Osteoblast (primary cell): ENCODE results near the gene KRTAP4-6. TPM values are rescaled to one million over a fixed set of nuclear protein-coding genes. Genes with fewer than 3 reads are reported as not detected.

ENCODE experiments used
- DNase-seq: peaks from one replicate; pipeline ENCODE4 v3.0.0; 2011; ENCODE audit warnings: low spot score, mixed read lengths; ENCODE audit not compliant: insufficient read length; ENCODE audit errors: missing footprints
- H2AFZ ChIP-seq: 2 replicates; pipeline ENCODE4 v1.6.0; 2011; ENCODE audit warnings: mild to moderate bottlenecking, low read length
- H3K27ac ChIP-seq: 2 replicates; pipeline ENCODE4 v1.5.1; 2011; ENCODE audit warnings: mild to moderate bottlenecking, low read depth, low read length, moderate library complexity
- H3K27me3 ChIP-seq: 2 replicates; pipeline ENCODE4 v1.6.0; 2012; ENCODE audit warnings: mild to moderate bottlenecking, control low read depth, inconsistent platforms, low read length, moderate library complexity; ENCODE audit not compliant: insufficient read depth
- H3K36me3 ChIP-seq: 2 replicates; pipeline ENCODE4 v1.5.1; 2011; ENCODE audit warnings: mild to moderate bottlenecking, low read length, control low read depth, moderate library complexity; ENCODE audit not compliant: insufficient read depth
- H3K4me1 ChIP-seq: 2 replicates; pipeline ENCODE4 v1.5.1; 2011; ENCODE audit warnings: mild to moderate bottlenecking, low read length, control low read depth, moderate library complexity; ENCODE audit not compliant: insufficient read depth
- H3K4me2 ChIP-seq: 2 replicates; pipeline ENCODE4 v1.6.0; 2011; ENCODE audit warnings: mild to moderate bottlenecking, low read length; ENCODE audit not compliant: insufficient read depth
- H3K4me3 ChIP-seq: fragments of 200-600 bp; sonication (generic); 3 replicates; pipeline ENCODE4 v1.5.1; 2012; ENCODE audit warnings: mild to moderate bottlenecking, low read length, inconsistent platforms; ENCODE audit not compliant: insufficient read depth
- H3K79me2 ChIP-seq: 2 replicates; pipeline ENCODE4 v1.6.0; 2012; ENCODE audit warnings: mild to moderate bottlenecking, low read length, control low read depth, inconsistent platforms; ENCODE audit not compliant: insufficient read depth
- H3K9me3 ChIP-seq: 2 replicates; pipeline ENCODE4 v1.5.1; 2011; ENCODE audit warnings: low read depth, low read length, control low read depth
- H4K20me1 ChIP-seq: 2 replicates; pipeline ENCODE4 v1.6.0; 2012; ENCODE audit warnings: mild to moderate bottlenecking, low read length, control low read depth; ENCODE audit not compliant: insufficient read depth
- CTCF ChIP-seq: IDR thresholded peaks from 2 replicates; pipeline ENCODE4 v1.5.1; 2011; ENCODE audit warnings: mild to moderate bottlenecking, low read depth, low read length, moderate library complexity; ENCODE audit errors: extremely low read depth
- total RNA-seq: library from RNA; depleted of rRNA; stranded (reverse); fragments of >200 nt; gene quantifications from 2 replicates; pipeline ENCODE4 v1.2.3, GENCODE V29; 2012

Gene KRTAP4-6
- total RNA-seq, 1 donor, result not detected

- H2AFZ ChIP-seq, result no peak within 1 kb of the TSS
Observed at GRCh38 chr17:41184480-41184961, 44.2 kb upstream of the KRTAP4-6 start, which contains the start of gene KRTAP4-1. Gene KRTAP4-1 (minus strand): TSS chr17:41184911. CDS start chr17:41184854, 57 bp downstream.

GRCh38 chr17:41178843-41179616, 38.7 kb upstream of the KRTAP4-6 start:
- H3K27ac ChIP-seq, result peak overlapping the region; percentile 90
- no peak overlapping the region for H3K4me3 ChIP-seq
- H2AFZ ChIP-seq, result peak overlapping the region; percentile 33
- no peaks in the 10 kb centered on the region for H3K36me3 ChIP-seq
- H4K20me1 ChIP-seq, result no peaks in the 10 kb centered on the region
- peak overlapping the region; percentile 14 for H3K4me2 ChIP-seq
- peaks cover 18% of the 10 kb centered on the region for H3K4me1 ChIP-seq
- no peaks in the 10 kb centered on the region for H3K9me3 ChIP-seq
- H3K79me2 ChIP-seq, result no peaks in the 10 kb centered on the region
- no peak for TF ChIP-seq CTCF
- H3K27me3 ChIP-seq, result no peaks in the 10 kb centered on the region
- peak; percentile 79 for DNase-seq

More at GRCh38 chr17:41184480-41184961, 44.2 kb upstream of the KRTAP4-6 start, which contains the start of gene KRTAP4-1:
- Histone ChIP-seq H3K4me3 (no peak within 1 kb of the TSS), H4K20me1 (no peaks in the 10 kb centered on the region), H3K4me2 (no peak within 1 kb of the TSS), H3K4me1 (peaks cover 3% of the 10 kb centered on the region), H3K27me3 (no peaks in the 10 kb centered on the region), H3K9me3 (no peaks in the 10 kb centered on the region), H3K36me3 (no peaks in the 10 kb centered on the region), H3K79me2 (no peaks in the 10 kb centered on the region), H3K27ac (no peak within 1 kb of the TSS)
- no peak for TF ChIP-seq CTCF
- no peak for DNase-seq

GRCh38 chr17:41178341-41178740, 38.0 kb upstream of the KRTAP4-6 start:
- no peaks in the 10 kb centered on the region for H3K27me3 ChIP-seq
- H3K4me2 ChIP-seq, result peak overlapping the region; percentile 14
- no peaks in the 10 kb centered on the region for H3K36me3 ChIP-seq
- no peaks in the 10 kb centered on the region for H3K9me3 ChIP-seq
- H4K20me1 ChIP-seq, result no peaks in the 10 kb centered on the region
- H2AFZ ChIP-seq, result peak overlapping the region; percentile 33
- TF ChIP-seq CTCF, result no peak
- no peaks in the 10 kb centered on the region for H3K79me2 ChIP-seq
- H3K4me1 ChIP-seq, result peaks cover 18% of the 10 kb centered on the region
- peak; percentile 95 for DNase-seq
- H3K27ac ChIP-seq, result peak overlapping the region; percentile 90
- H3K4me3 ChIP-seq, result no peak overlapping the region

GRCh38 chr17:41177727-41178271, 37.5 kb upstream of the KRTAP4-6 start, which contains the start of gene KRTAP4-2:
Gene KRTAP4-2 (minus strand): TSS chr17:41178221. CDS start chr17:41178164, 57 bp downstream.
- H3K79me2 ChIP-seq, result no peaks in the 10 kb centered on the region
- H3K27me3 ChIP-seq, result no peaks in the 10 kb centered on the region
- no peak within 1 kb of the TSS for H3K4me3 ChIP-seq
- no peak for DNase-seq
- H3K27ac ChIP-seq, result peak within 1 kb of the TSS; percentile 90
- H3K36me3 ChIP-seq, result no peaks in the 10 kb centered on the region
- no peaks in the 10 kb centered on the region for H4K20me1 ChIP-seq
- H3K4me2 ChIP-seq, result peak within 1 kb of the TSS; percentile 14
- peaks cover 18% of the 10 kb centered on the region for H3K4me1 ChIP-seq
- H3K9me3 ChIP-seq, result no peaks in the 10 kb centered on the region
- H2AFZ ChIP-seq, result peak within 1 kb of the TSS; percentile 33
- no peak for TF ChIP-seq CTCF
